K562 (cell line): ENCODE data around the gene CYFIP2. TPM values are rescaled to one million over a fixed set of nuclear protein-coding genes. Genes with fewer than 3 reads are reported as not detected.

Experiments used
- CBX2 ChIP-seq: fragments of 200-600 bp; sonication (generic); IDR thresholded peaks from one replicate; pipeline ENCODE4 v1.6.1; 2012; ENCODE audit warnings: mild to moderate bottlenecking, low read length, inconsistent platforms; ENCODE audit not compliant: insufficient read depth, poor library complexity, severe bottlenecking
- CCNT2 ChIP-seq: IDR thresholded peaks from 2 replicates; pipeline ENCODE4 v1.6.1; 2011; ENCODE audit warnings: borderline replicate concordance, low read depth, mild to moderate bottlenecking, moderate library complexity, mixed read lengths, low read length; ENCODE audit not compliant: insufficient read length; ENCODE audit errors: extremely low read depth
- GATAD2A ChIP-seq: fragments of 450-650 bp; IDR thresholded peaks from 2 replicates; pipeline ENCODE4 v1.6.1; 2017
- MAFG ChIP-seq: fragments of 450-650 bp; conservative IDR thresholded peaks from 2 replicates; pipeline ENCODE4 v1.6.1; 2016; ENCODE audit warnings: missing genetic modification characterization, missing compliant biosample characterization
- MAX ChIP-seq: sonication (generic); formaldehyde crosslinking; IDR thresholded peaks from 2 replicates; pipeline ENCODE4 v1.9.0; 2022; ENCODE audit warnings: mild to moderate bottlenecking, missing genetic modification reagents
- MCM5 ChIP-seq: fragments of 450-650 bp; IDR thresholded peaks from 2 replicates; pipeline ENCODE4 v1.6.1; 2016; ENCODE audit warnings: low read depth
- MECOM ChIP-seq: fragments of 250-450 bp; sonication (Bioruptor Pico); IDR thresholded peaks from 2 replicates; pipeline ENCODE4 v1.8.0; 2022; ENCODE audit warnings: inconsistent platforms
- MXI1 ChIP-seq: IDR thresholded peaks from 2 replicates; pipeline ENCODE4 v1.6.1; 2011; ENCODE audit warnings: low read depth, mild to moderate bottlenecking, improper control_type of control experiment, low read length
- RUNX1 ChIP-seq: sonication (generic); IDR thresholded peaks from 2 replicates; pipeline ENCODE4 v1.6.1; 2016; ENCODE audit warnings: antibody characterized with exemption, low read depth
- SMARCA5 ChIP-seq: fragments of 450-650 bp; IDR thresholded peaks from 2 replicates; pipeline ENCODE4 v1.6.1; 2016
- TCF7 ChIP-seq: sonication (generic); IDR thresholded peaks from 2 replicates; pipeline ENCODE4 v1.6.1; 2016; ENCODE audit warnings: antibody characterized with exemption, borderline replicate concordance
- USF1 ChIP-seq: sonication (generic); formaldehyde crosslinking; IDR thresholded peaks from 2 replicates; pipeline ENCODE4 v1.9.0; 2022; ENCODE audit warnings: mild to moderate bottlenecking, missing genetic modification reagents
- ZBTB5 ChIP-seq: fragments of 450-650 bp; IDR thresholded peaks from 2 replicates; pipeline ENCODE4 v1.6.1; 2017; ENCODE audit warnings: antibody characterized with exemption
- ZFP91 ChIP-seq: sonication (generic); formaldehyde crosslinking; IDR thresholded peaks from 2 replicates; pipeline ENCODE4 v1.8.0; 2022; ENCODE audit warnings: mild to moderate bottlenecking, missing genetic modification reagents
- ZKSCAN8 ChIP-seq: fragments of 200-800 bp; sonication (Bioruptor generic); IDR thresholded peaks from 2 replicates; pipeline ENCODE4 v1.6.1; 2016; ENCODE audit warnings: missing genetic modification characterization, missing compliant biosample characterization
- ZNF280B ChIP-seq: fragments of 250-450 bp; sonication (Bioruptor Pico); IDR thresholded peaks from 2 replicates; pipeline ENCODE4 v1.5.1; 2021; ENCODE audit warnings: mild to moderate bottlenecking
- ZNF639 ChIP-seq, 2 experiments: fragments of 200-800 bp in 1 of 2; sonication (Bioruptor generic) in 1 of 2; sonication (generic) in 1 of 2; formaldehyde crosslinking in 1 of 2; IDR thresholded peaks in 1 of 2; conservative IDR thresholded peaks in 1 of 2; 2 replicates each; pipeline versions ENCODE4 v1.5.0 to v1.6.1; 2016 to 2020; ENCODE audit warnings: missing compliant biosample characterization in 1 of 2, missing genetic modification characterization in 1 of 2, missing genetic modification reagents in 1 of 2
- ZNF79 ChIP-seq: fragments of 250-450 bp; sonication (Bioruptor Pico); IDR thresholded peaks from 2 replicates; pipeline ENCODE4 v1.4.0; 2020; ENCODE audit warnings: low read depth, mild to moderate bottlenecking, moderate library complexity
- polyA plus RNA-seq, 8 experiments: library from polyadenylated mRNA; depleted of rRNA in 4 of 8; stranded (reverse) in 5 of 8; unstranded in 3 of 8; fragments of >200 nt; fragmentation: Nextera tagmentation in 2 of 8; fragmentation: Illumina TruSeq in 1 of 8; extraction: Ambion mirVana in 2 of 8; extraction: Trizol in 1 of 8; gene quantifications; 2 replicates each; pipeline versions ENCODE4 v1.2.1 to v1.2.3, GENCODE V29; 2011 to 2014; ENCODE audit warnings: inconsistent platforms in 1 of 8, missing spikeins in 1 of 8
- total RNA-seq, 7 experiments: library from RNA; depleted of rRNA in 6 of 7; stranded (reverse); fragments of >200 nt in 6 of 7; fragmentation: Illumina TruSeq in 2 of 7; extraction: Trizol in 2 of 7; gene quantifications; 2 replicates each; pipeline versions ENCODE4 v1.2.1 to v1.2.3, GENCODE V29; 2011 to 2021; ENCODE audit warnings: low replicate concordance in 1 of 7

CYFIP2 gene
- total and polyA plus RNA-seq, 9 of the 15 experiments (the other 6 are each of a cell fraction or from before 2014, with no cell fraction given): 0.76 to 2.9 (median 1.4) TPM; not detected in 1

GRCh38 chr5:157278319-157279037 lies 12.6 kb downstream of the CYFIP2 start (continued):
- TF ChIP-seq ZNF280B (CRISPR knock-in tag): peak; percentile 63; the same call in 1 of the 2 replicates
- no peak for TF ChIP-seq MCM5
- peak; percentile 97 for TF ChIP-seq MECOM (CRISPR knock-in tag)
- no peak for TF ChIP-seq SMARCA5
- TF ChIP-seq ZBTB5: no peak
- TF ChIP-seq CBX2: no peak
- no peak for TF ChIP-seq ZFP91 (CRISPR knock-in tag)
- TF ChIP-seq MAFG (tag): peak; percentile 65
- no peak for TF ChIP-seq MAX (CRISPR knock-in tag)
- TF ChIP-seq RUNX1: no peak
- peak; percentile 91 for TF ChIP-seq ZKSCAN8 (CRISPR knock-in tag)
- no peak for TF ChIP-seq GATAD2A
- TF ChIP-seq ZNF639 (CRISPR knock-in tag; conservative IDR thresholded peaks at IDR 0.05 in 1 of 2, IDR thresholded peaks at IDR 0.05 in 1 of 2): peak in 1 of 2 experiments; percentile 90; a peak in 2 of 4 replicates
- TF ChIP-seq MXI1: no peak
- no peak for TF ChIP-seq TCF7
- TF ChIP-seq USF1: no peak
- TF ChIP-seq ZNF79 (CRISPR knock-in tag): peak; percentile 96
- TF ChIP-seq CCNT2: no peak
